ENCODE results near the gene PCSK6.
A peak's percentile ranks its signal among the peaks of the same experiment; 100 is the strongest.

Gene PCSK6

DNA sequence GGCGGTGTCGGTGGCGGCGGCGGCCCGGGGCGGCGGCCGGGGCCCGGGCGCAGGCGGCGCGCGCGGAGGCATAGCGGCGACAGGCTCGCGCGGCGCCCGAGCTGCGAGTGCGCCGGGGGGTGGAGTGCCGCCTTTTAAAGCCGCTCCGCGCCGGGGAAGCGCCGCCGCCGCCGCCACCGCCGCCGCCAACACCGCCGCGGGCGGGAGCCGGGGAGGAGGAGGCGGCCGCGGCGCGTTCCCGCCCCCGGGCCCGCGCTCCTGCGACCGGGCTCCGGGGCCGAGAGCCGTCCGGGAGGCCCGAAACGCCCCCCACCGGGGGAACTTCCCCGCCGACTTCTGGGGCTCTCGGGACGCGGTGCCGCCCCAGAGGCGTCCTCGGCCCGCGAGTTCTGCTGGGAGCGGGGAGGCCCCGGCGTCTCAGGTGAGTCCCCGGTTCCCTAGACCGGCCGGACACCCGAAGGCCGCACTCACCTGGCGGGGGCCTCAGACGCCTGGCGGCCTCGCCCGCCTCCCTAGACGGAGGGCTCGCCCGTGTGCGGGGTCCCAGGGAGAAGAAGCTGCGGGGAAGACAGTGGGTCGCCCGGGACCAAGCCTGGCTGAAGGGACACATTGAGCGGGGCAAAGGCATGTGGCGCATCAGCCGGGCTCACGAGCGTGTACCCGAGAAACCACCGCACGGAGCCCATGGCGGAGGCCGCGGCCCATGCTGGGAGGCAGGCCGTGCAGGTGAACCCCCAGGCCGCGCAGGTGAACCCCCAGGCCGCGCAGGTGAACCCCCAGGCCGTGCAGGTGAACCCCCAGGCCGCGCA lies at the start of gene PCSK6:
Gene PCSK6, minus strand, starts transcription at position 109 of the 809 bp plus-strand sequence. Its CDS starts 37 bp downstream, at position 72.
- DNase-seq (ENCODE audit: low read depth): no peak

DNA sequence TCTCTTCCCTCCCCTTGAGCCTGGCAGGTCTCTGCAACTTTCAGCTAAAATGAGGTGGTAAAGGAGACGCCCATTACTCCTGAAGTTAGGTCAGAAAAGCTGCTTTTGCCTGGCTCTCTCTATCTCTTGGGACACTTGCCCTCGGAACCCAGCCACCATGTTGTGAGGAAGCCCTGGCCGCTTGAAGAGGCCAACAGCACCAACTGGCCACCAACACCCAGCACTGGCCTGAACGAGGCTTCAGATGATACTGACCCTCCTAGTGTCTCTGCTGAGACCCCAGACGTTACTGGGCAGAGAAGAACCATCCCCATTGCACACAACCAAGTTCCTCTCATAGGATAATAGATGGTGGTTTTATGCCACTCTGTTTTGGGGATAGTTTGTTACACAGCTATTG lies 49.5 kb upstream of the PCSK6 start:
- DNase-seq (ENCODE audit: low read depth): no peak

GRCh38 chr15:101538177-101538576 lies 48.7 kb upstream of the PCSK6 start:
- DNase-seq (ENCODE audit: low read depth): no peak

GRCh38 chr15:101537483-101538080 lies 48.1 kb upstream of the PCSK6 start:
- no peak for DNase-seq (ENCODE audit: low read depth)

DNA sequence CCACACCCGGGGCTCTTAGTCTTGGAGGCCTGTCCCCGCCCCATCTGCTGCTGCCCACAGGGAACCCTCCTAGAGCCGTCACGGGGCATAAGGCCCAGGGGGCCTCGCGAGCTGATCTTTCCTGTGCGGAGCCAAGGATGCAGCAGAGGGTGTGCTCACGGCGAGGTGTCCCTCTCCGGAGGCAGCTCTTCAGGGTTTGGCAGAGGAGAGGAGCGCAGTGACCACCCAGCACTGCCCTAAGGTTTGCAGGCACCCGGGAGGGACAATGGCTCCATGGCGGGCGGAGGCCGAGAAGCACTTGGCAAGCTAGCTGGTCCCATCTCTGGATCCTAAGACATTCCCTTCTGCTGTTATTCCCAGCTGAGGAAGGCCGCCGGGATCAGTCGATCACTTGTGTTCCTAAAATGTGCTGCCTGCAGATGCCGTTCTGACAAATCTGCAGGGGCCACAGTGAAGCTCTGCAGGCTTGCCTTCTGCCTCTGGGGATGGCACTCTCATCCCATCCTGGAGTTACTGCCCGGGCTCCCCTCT lies 47.4 kb upstream of the PCSK6 start:
- DNase-seq (ENCODE audit: low read depth): no peak

GRCh38 chr15:101536166-101536874 lies 46.8 kb upstream of the PCSK6 start:
- no peak for DNase-seq (ENCODE audit: low read depth)

- no peak for DNase-seq (ENCODE audit: low read depth)
Measured at GRCh38 chr15:101535170-101535902, 45.8 kb upstream of the PCSK6 start.

GRCh38 chr15:101534376-101534970 lies 45.0 kb upstream of the PCSK6 start:
- no peak for DNase-seq (ENCODE audit: low read depth)

GRCh38 chr15:101533371-101534140 lies 44.0 kb upstream of the PCSK6 start:
- no peak for DNase-seq (ENCODE audit: low read depth)

GRCh38 chr15:101532865-101533264 lies 43.4 kb upstream of the PCSK6 start:
- DNase-seq (ENCODE audit: low read depth): no peak

DNA sequence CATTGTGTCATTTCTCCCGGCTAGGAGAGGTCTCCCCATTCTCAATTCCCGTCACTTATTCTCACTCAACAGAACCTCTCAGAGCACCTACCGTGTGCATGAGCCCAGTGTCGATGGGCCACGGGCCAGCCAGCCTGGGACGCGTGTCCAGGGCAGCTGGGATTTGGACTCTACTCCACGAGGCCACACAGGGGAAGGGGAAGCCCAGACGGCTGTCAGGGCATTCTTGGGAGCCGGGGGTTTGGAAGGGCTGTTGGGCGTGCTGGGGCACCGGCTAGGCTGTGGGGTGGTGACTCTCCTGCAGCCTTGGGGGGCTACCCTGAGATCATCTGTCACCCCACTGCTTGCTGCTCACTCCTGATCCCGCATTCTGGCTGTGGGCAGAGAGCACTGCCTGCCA lies 41.7 kb upstream of the PCSK6 start:
- no peak for DNase-seq (ENCODE audit: low read depth)

DNA sequence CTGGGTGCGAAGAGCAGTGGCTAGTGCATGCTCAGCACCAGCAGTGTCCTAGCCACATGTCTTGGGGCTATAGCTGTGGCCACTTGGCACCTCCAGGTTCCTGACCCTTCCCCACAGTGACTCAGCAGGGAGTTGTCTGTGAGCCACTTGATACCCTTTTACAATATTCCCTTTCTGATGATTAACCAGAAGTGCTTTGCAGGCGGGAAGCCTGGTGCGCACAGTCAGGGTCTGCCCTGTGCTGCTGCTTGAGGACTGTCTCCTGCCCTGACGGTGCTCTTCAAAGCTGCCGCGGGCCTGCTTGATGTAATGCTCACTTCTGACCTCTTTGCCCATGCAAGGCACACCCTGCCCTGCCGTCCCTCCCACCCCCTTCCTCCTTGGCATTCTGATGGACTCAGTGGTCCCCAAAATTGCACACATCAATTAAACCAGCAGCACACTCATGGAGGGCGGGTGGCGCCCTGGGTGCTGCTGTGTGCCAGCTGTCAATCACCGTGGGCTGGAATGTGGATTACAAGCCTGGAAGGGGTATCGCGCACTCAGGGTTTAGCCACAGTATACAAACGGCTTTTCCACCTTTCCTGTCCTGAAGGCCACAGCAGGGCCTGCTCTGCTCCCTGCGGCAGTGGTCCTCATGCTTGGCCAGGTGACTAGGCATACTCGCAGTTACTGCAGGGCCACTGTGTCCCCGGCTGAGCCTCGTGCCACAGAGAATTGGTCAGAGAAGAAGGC lies 40.9 kb upstream of the PCSK6 start:
- peak; percentile 23 for DNase-seq (ENCODE audit: low read depth)

DNA sequence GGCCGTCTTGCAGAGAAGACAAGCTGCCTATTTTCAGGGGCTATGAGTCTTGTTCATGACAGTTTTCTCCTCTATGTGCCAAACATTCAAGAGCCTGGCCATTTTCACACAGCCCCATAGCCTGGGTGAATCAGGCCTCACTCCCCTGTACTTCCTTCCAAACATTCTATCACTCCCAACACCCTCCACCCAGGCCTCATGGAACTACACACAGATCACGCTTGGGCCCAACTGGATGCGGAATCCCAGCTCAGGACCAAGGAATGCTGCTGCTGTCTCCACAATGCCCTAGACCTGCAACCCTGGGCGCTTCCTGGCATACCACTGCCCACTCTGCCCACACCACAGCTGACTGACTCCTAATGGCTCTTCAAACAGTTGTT lies 39.4 kb upstream of the PCSK6 start:
- no peak for DNase-seq (ENCODE audit: low read depth)

GRCh38 chr15:101528108-101528916 lies 38.8 kb upstream of the PCSK6 start:
- DNase-seq (ENCODE audit: low read depth): no peak

DNA sequence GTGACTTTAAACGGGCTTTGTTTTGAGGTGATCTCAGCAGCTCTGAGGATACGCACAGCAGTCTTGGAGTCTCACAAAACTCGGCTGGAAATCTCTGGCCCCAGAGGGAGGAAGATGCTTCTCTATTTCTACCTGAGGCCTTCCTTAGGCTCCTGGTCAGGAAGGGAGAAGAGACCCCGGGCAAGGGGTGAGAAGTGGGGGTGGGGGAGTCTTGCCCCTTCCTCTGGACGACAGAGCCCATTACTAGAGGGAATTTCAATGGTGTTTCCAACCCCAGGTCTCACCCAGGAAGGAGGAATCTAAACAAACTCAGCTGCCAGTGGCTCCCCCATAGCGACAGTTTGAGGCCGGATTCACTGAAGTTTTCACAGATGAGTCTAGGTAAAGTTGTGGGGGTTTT lies 37.4 kb upstream of the PCSK6 start:
- no peak for DNase-seq (ENCODE audit: low read depth)

DNA sequence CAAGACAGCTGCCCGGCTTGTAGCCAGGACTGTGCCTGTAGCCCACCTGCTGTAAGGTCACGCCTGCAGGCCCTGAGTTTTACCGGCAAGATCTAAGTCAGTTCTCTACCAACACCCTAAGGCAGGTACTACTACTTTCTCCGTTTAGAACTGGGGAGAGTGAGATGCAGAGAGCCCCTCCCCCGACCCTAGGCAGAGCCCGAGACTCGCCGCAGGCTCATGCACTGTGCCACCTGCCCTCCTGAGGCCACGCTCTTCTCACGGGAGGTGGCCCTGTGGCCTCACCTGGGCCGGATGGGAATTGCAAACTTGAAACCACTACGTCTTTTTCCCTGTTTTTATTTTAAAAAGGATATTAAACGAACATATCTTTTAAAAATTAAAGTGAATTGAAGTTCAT lies 36.9 kb upstream of the PCSK6 start:
- no peak for DNase-seq (ENCODE audit: low read depth)

- DNase-seq (ENCODE audit: low read depth): no peak
Measured at GRCh38 chr15:101526021-101526420, 36.5 kb upstream of the PCSK6 start.

GRCh38 chr15:101525087-101525669 lies 35.7 kb upstream of the PCSK6 start:
- no peak for DNase-seq (ENCODE audit: low read depth)

DNA sequence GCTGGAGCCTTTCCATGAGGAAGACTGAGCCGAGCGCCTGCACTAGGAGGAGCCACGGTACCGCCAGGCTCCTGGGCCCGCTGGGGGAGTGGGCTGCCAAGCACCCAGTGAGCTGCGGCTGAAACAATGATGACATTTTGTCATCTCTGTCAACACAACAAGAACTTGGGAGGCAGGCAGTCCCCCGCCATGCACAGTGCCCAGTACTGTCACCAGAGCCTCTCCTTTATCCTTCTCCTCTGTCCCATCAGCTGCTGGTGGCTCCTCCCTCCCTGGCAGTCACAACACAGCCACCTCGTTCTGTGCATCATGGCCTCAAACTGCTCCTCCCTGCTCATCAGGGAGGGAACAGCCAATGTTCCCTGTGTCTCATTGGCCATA lies 34.0 kb upstream of the PCSK6 start:
- no peak for DNase-seq (ENCODE audit: low read depth)
